Measurements from ENCODE around the gene POLA1. TPM values are rescaled to one million over a fixed set of nuclear protein-coding genes. Genes with fewer than 3 reads are reported as not detected.

POLA1 gene
- total and polyA plus RNA-seq, 2 of the 4 experiments (the other 2 are of a cell fraction), result 4.0 to 15.1 TPM

DNA sequence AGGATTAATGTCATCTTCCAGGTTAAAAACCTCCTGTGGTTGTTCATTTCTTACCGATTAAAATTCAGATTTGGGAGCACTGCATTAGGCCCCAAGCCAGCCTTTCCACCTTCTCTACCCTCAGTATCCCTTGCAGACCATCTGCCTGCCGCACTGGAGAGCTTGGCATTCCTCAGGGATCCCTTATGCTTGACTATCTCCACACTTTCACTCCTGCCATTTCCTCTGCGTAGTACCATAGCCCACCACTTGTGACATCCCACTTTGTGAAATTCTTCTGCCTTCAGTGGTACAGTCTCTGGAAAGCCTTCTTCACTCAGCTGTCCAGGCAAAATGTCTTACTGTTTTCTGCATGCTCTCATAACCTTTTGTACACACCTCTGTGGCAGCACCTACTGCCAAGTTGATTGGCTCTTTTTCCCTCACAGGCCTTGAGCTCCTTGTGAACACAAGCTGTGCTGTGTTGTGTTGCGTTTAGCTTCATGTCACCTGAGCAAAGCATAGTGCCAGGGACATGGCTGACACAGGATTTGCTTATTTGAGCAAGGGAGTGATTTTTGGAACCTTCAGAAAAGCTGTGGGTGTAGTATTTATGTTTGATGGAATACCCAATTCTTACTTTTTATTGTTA, 165.6 kb downstream of the POLA1 start:
- H3K23ac ChIP-seq (ENCODE audit: low read depth, low read length), result no peak overlapping the region
- no peaks in the 10 kb centered on the region for H3K9me3 ChIP-seq (ENCODE audit: control insufficient read depth, insufficient read depth, low read length)
- H3K79me1 ChIP-seq (ENCODE audit: low read depth in 1 of 2, low read length in 2 of 2), result no peaks in the 10 kb centered on the region
- dilution Hi-C loops (cut with HindIII; ENCODE audit: low sequenced_read_pairs, unreplicated experiment) (no loop called here), intact Hi-C loops (cut with micrococcal nuclease) (no loop called here), in situ Hi-C loops (cut with MboI; ENCODE audit: low sequenced_read_pairs) (no loop called here)
- no peak overlapping the region for H3K14ac ChIP-seq (replicated peaks; ENCODE audit: low read depth, low read length)
- H4K5ac ChIP-seq (ENCODE audit: low read depth, low read length), result no peak overlapping the region
- BruUV-seq (replicated peaks), result no TSS peak
- H3K4me2 ChIP-seq (ENCODE audit: low read depth, low read length), result no peak overlapping the region
- no peak overlapping the region for H3K9ac ChIP-seq (ENCODE audit: low read depth, low read length)
- H4K20me1 ChIP-seq (ENCODE audit: insufficient read depth, low read length), result no peaks in the 10 kb centered on the region
- no peak overlapping the region for H3K56ac ChIP-seq (ENCODE audit: extremely low read depth, insufficient read depth, low read length)
- no peak overlapping the region for H3K4me3 ChIP-seq (ENCODE audit: insufficient read depth, low read depth, low read length)
- H2BK120ac ChIP-seq (ENCODE audit: low read depth, low read length), result no peak overlapping the region
- no peak overlapping the region for H3K27ac ChIP-seq (ENCODE audit: insufficient read depth, low read length)
- H4K8ac ChIP-seq (ENCODE audit: low read depth in 2 of 2, low read length in 2 of 2), result no peak overlapping the region
- H2BK20ac ChIP-seq (ENCODE audit: low read depth, low read length), result no peak overlapping the region
- no peak overlapping the region for H3K4ac ChIP-seq (ENCODE audit: low read depth, low read length)
- no peak for DNase-seq
- H2AK5ac ChIP-seq (ENCODE audit: low read depth, low read length), result no peak overlapping the region
- H3K36me3 ChIP-seq (ENCODE audit: control insufficient read depth, insufficient read depth, low read length), result no peaks in the 10 kb centered on the region; the same call in 1 of the 2 replicates
- H3K18ac ChIP-seq (ENCODE audit: low read depth, low read length), result no peak overlapping the region
- H2AK9ac ChIP-seq (replicated peaks; ENCODE audit: low read depth, low read length, poor library complexity), result no peak overlapping the region
- 100% methylated on average over 2 of the region's 4 CpGs; no CpG with 5 or more reads in 1 of the 2 experiments for WGBS, 2 experiments (ENCODE audit: extremely low coverage in 2 of 2, insufficient read length in 1 of 2)
- ATAC-seq (ENCODE audit: low read depth), result no peak
- H2BK5ac ChIP-seq (ENCODE audit: low read depth, low read length, poor library complexity, severe bottlenecking), result no peak overlapping the region
- no peak overlapping the region for H4K91ac ChIP-seq (ENCODE audit: insufficient read depth, low read depth, low read length)
- H3K9me1 ChIP-seq (ENCODE audit: insufficient read depth, low read length), result no peaks in the 10 kb centered on the region; the same call in 1 of the 2 replicates
- TF ChIP-seq NFE2L2 (IDR thresholded peaks at IDR 0.05; ENCODE audit: low read depth, low read length) (no peak), MXI1 (IDR thresholded peaks at IDR 0.05; ENCODE audit: borderline replicate concordance, low read depth, low read length) (no peak), CTCF (conservative IDR thresholded peaks at IDR 0.05; ENCODE audit: low read depth, low read length) (no peak), CHD1 (IDR thresholded peaks at IDR 0.05; ENCODE audit: low read depth, low read length) (no peak), CEBPB (IDR thresholded peaks at IDR 0.05; ENCODE audit: low read depth, low read length) (no peak)
- TF ChIP-seq, protein P1, sequence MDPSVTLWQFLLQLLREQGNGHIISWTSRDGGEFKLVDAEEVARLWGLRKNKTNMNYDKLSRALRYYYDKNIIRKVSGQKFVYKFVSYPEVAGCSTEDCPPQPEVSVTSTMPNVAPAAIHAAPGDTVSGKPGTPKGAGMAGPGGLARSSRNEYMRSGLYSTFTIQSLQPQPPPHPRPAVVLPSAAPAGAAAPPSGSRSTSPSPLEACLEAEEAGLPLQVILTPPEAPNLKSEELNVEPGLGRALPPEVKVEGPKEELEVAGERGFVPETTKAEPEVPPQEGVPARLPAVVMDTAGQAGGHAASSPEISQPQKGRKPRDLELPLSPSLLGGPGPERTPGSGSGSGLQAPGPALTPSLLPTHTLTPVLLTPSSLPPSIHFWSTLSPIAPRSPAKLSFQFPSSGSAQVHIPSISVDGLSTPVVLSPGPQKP (IDR thresholded peaks at IDR 0.05; ENCODE audit: borderline replicate concordance, low read depth, low read length), result no peak
- ChIA-PET POLR2A (ENCODE audit: unreplicated experiment) (no interaction called here), CTCF (interaction anchor here (1.9 kb wide), 1 partner anchor 21 kb away, joined by 6 read pairs; no protein-coding TSS in a partner anchor)
- no peak overlapping the region for H2AFZ ChIP-seq (replicated peaks; ENCODE audit: low read length, poor library complexity)
- H3K4me1 ChIP-seq (ENCODE audit: control insufficient read depth, insufficient read depth, low read length), result no peaks in the 10 kb centered on the region
- no peak overlapping the region for H2BK15ac ChIP-seq (ENCODE audit: low read depth, low read length)
- H3K27me3 ChIP-seq (ENCODE audit: control insufficient read depth, insufficient read depth, low read length), result no peaks in the 10 kb centered on the region

All from IMR-90 (cell line).